ENCODE measurements around the gene MALAT1. TPM values are rescaled to one million over a fixed set of nuclear protein-coding genes. Genes with fewer than 3 reads are reported as not detected.
A peak's percentile ranks its signal among the peaks of the same experiment; 100 is the strongest.

Gene MALAT1
- total RNA-seq, 1 donor from 2014 or later, result 8,332 TPM

DNA sequence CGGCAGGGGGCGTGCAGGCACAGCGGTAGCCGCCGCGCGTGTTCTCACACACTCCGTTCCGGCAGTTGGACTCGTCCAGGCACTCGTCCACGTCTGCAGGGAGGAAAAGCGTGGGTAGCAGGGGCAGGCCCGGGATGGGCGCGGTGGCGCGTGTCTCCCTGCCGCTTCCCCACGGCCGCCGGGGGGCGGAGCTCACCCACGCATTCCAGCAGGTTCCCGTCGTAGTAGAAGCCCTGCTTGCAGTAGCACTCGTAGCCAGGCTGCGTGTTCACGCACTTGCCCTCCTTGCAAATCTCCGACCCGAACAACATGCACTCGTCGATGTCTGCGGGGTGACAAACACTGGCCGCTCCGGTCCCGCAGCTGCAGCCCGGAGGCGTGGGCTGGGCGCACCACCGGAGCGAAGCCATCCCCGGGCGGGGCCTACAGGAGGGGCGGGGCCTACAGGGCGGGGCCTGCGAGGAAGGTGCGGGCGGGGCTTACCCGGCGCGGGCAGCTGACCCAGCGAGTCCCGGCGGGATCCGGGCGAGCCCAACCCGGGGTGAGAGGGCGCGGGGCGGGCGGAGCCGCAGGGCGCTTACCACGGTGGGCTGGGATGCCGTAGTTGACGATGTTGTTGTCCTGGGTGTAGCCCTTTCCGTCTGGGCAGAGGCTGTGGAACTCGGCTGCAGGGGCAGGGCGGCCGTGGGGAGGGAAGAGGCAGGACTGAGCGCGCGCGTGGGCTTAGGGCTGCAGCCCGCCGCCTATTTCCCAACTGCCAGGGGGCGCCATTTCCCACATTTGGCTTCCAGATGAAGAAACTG, 41.6 kb downstream of the MALAT1 start:
- DNase-seq, result peak; percentile 90

DNA sequence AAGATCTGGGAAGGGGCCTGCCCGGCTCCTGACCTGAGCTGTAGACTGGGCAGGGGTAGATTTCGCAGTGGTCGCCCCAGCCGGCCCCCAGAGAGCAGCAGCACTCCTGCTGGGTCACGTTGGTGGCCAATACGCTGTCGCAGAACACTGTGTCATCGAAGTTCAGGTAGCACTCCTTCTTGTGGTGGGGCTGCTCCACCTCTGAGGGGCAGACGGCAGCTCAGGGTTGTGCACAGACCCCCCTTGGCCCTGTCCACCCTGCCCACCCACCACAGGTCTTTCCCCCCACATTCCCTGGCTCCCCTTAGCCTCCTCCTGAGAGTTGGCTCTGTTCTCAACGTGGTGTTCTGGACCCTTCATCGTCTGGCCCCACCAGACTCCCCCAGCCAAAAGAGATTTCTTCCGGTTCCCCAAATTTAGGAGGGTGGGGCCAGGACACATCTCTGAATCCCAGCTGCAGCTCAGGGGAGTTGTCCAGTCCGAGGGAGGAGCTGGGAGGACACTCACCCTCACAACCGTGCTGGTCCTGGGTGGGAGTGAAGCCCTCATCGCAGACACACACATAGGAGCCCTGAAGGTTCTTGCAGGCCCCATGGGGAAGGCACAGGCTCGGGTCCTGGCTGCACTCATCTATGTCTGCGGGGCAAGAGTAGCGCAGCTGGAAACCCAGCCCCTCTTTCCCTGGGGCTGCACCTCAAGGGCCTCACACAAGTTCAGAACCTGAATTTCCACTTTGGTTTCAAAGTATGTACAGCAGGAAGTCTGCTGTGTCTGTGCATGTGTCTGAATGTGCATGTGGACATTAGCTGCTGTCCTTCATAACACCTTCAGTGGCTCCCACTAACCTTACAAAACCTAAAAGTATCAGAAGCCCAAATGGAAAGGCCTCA, 42.5 kb downstream of the MALAT1 start:
- DNase-seq, result no peak

DNA sequence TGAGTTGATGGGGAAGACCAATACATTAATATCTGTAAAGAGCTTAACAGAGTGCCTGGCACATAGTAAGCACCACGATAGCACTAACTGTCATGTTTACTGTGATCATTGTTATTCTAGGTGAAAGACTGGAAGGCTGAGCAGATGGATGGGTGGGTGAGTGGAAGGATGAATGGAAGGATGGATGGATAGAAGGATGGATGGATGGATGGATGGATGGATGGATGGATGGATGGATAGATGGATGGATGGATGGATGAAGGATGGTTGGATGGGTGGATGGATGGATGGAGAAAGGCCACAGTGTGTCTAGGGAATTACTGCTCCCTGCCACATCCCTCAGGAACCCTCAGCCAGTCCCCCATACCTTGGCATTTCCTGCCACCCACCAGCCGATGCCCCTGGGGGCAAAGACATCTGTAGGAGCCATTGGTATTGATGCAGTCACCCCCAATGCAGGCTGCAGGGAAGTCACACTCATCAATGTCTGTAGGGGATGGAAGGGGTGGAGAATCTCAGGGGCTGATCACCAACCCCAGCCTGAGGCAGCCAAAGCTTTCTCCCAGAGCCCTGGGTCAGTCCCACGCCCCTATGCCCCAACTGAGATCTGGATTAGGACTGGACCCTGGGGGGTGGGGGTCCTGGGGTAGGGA, 44.0 kb downstream of the MALAT1 start:
- DNase-seq, result no peak

DNA sequence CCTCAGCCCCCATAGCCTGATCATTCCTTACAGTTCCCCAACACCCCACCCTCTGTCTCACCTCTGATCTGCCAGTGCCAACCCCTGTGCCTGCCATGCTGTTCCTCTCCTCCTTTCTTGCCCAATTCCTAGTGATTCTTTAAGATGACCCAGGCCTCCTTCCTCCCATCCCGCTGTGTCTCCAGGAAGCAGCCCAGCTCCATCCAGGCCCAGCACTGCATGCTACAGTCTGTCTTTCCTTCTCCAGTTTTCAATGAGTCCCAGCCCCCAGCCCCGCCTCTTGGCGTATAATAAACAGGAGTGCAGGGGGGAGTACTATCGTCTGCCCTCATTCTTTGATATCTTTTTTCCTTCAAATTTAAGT, 47.0 kb downstream of the MALAT1 start:
- no peak for DNase-seq

DNA sequence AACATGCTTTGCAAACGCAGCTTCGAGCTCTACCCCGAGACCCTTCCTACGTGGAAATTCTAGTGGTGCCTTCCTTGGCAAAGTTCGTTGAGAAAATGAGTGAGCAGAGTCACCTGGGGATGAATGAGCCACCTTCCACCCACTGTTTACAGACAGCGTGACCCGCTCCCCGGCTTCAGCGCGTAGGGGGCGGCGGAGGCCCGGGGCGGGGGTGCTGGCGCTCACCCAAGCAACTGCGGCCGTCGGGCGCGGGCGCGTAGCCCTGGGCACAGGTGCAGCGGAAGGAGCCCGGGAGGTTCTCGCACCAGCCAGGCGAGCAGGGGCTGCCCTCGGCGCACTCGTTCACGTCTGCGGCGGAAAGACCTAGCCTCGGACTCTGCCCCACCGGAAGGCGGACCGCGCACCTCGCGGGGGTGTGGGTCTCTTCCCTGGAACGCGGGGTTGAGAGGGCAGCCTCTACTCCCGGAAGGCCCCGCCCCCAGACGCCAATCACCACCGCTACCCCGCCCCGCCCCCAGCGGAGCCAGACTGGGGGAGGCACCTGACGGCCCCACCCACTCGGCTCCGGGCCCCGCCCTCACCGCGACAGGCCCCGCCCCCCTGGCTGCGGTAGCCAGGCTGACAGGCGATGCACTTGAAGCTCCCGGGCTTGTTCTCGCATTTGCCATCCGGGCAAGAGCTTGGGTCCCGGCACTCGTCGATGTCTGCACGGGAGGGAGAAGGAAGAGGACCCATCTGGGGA, 47.5 kb downstream of the MALAT1 start:
- peak; percentile 69 for DNase-seq

DNA sequence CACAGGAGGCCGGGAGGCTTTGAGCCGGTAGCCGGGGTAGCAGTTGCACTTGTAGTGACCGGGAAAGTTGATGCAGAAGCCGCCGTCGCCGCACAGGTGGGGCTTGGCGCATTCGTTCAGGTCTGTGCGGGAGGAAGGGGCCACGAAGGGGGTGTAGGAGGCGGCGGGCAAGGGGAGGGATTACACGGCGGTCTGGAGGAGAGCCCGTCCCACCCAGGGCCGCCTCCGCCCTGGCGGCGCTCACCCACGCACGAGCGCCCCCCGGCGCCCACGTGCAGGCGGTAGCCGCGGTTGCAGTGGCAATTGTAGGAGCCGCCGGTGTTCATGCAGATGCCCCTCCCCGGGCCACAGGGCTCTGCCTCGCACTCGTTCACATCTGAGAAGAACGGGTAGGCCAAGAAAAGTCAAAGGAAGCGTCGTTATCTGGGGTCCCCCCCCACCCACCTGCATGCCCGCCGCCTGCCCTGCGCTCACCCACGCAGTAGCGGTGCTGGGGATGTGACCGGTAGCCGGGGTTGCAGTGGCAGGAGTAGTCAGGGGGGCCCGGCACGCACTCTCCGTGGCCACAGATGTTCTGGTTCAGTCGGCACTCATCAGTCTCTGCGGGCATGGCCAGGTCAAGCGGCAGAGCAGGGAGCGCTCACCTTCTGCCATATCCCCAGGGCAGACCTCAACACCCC, 48.7 kb downstream of the MALAT1 start:
- no peak for DNase-seq

DNA sequence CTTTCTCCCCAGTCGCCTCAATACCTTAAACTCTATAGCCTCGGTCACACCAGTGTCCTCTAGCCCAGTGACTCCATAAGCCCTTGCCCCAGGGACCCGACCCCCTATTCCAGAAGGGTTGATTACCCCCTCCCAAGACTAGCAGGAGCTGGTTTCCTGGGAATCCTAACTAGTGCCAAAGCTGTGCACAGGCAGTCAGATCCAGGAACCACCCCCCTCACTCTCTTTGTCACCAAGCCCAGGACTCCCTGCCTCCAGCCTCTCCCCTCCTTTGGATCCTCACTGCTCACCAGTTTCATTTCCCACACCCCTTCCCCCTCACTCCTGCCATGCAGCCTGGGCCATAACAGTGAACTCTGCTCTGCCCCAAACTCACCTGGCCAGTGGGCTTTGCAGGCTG, 49.5 kb downstream of the MALAT1 start:
- no peak for DNase-seq

DNA sequence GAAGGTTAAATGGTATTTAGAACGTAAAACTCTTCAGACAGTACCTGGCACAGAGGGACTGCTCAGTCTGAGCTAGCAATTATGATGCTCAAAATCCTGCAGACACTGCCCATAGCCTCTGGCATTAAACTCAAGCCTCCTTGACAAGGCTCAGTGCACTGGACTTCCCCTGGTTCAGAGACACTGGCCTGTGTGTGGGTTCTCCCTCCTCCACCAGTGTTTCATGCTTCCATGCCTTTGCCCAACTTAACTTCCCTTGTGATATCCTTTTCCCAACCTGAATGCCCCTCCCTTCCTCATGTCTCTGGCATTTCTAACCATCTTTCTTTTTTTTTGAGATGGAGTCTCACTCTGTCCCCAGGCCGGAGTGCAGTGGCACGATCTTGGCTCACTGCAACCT, 50.3 kb downstream of the MALAT1 start:
- no peak for DNase-seq

DNA sequence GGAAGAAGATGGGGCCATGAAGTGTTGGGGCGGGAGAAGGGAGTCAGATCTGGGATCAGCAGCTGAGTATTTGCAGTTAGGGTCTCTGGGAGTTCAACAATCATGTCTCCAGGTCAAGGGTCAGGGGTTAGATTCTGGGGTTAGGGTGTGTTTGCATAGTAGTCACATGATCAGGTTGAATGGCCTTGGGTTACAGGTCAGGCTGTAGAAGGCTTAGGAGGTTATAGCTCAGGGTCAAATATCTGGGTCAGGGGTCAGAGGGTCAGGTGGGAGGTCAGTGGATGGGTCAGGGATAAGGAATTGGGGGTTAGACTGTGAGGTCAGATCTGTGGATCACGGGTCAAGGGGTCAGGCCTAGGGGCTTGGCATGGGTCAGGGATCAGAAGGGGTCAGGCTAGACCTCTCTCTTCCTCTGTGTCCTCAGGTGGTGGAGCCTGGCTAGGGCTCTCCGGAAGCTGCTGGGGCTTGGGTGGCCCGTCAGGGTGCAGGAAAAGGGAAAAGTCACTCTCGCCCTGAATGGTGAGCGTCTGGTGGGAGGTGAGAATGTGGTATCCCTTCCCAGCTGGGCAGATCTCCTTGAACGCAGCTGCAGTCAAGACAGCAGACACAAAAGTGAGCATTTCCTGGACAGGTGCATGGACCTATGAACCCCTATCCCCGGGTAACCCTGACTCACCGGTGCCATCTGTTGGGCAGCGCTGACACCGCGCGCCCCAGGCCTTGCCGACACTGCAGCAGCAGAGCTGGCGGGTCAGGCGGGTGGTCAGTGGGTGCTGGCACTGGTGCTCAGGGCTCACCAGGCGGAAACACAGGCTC, 52.9 kb downstream of the MALAT1 start:
- peak; percentile 72 for DNase-seq

DNA sequence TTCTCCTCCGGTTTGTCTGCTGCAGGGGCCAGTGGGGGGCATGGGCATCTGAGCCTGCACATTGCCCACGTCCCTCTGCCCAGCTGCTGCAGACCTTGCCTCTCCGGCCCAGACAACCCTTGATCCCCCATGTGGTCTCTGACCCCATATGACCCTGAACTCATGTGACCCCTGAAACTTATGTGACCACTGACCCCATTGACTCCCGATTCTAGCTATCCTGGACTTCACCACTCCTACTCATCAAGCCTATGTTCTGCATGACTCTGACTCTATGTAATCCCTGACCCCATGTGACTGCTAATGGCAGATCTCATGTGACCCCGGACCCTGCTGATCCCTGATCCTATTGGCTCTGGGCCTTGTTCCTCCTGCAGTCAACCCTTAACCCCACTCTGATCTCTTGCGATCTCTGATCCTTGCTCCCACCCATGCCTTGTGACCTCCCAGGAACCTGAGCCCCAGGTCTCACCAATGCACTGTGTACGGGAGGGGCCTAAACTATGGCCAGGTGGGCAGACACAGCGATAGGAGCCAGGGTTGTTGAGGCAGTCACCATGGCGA, 53.6 kb downstream of the MALAT1 start:
- DNase-seq, result no peak

DNA sequence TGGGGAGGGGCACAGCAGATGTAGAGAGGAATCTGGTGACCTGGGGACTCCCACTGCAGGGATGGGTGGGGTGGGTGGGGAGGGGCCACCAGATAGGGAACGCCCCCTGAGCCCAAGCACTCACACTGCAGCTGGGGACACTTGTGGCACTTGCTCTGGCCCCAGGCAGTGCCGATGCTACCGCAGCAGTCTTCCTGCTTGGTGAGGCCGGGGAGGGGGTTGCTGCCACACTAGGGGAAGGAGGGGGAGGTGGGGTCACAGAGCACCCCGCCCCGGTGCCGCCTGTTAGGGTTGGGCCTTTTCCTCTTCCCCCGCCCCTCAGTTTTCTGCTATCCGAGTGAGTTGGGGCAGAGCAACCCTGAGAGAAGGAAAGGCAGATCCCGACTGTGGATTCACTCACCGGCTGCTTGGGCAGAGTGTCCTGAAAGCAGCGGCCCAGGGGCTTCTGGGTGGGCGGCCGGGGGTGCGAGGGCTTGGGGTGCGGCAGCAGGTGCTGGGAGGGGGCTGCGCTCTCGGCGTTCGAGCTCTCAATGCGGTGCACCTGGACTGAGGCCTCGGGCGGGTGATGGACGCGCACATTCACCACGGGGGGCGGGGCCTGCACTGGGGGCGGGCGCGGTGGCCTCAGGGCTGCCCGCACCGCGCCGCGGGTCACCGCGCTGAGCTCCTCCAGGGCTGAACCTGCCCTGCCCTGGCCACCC, 54.6 kb downstream of the MALAT1 start:
- no peak for DNase-seq

DNA sequence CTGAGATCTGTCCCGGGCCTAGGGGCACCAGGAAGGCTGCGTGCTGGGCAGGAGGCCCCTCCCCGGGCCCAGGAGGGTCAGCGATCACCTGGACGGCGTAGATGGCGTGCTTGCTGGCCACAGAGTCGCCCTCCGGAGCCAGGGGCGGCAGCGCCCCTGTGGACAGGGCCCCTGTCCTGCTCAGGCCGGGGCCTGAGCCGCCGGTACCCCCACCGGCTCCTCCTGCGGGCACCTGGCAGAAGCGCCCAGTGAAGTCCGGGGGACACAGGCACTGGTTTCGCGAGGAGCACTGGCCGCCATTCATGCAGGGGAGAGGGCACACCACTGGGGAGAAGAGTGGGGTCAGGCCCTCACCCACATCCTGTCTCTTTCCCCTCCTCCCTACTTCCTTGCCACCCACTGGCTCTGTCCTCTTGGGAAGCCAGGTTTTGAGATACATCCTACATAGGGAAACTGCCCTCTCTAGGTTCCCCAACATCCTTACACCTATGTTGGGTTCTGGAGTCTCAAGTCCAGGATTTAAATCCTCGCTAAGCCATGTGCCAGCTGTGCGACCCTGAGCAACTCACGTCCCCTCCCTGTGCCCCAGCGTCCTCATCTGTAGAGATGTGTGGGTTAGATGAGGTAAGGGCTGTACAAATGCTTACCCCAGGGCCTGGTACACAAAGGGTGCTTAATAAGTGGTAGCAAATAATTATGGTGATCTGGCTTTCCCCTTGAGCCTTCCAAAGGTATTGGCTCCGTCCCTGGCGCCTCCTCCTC, 55.4 kb downstream of the MALAT1 start:
- no peak for DNase-seq

DNA sequence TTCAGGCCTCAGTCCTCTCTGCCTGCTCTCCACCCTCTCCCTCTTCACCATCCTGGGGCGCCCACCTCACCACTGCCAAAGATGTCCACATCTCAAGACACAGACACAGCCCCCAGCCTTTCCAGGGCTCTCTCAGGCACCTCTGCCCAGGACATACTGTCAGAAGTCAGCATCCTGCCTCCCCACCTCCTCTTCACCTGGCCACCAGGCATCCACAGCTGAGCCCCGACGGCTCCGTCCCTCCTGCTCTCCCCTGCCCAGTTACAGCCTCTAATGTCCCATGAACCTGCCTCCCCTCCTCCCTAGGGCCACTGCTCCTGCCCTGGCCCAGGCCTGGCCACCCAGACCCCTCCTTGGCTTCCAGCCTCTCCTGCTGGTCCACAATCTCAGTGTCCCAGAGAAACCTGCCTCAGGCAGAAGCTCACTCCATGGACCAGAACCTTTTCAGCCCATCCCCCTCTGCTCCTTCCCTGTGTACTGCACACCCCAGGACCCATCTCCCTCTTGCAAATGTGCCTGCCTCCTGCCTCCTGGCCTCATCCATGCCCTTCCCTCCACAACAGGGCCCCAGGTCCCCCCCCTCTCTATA, 56.1 kb downstream of the MALAT1 start:
- DNase-seq, result no peak

DNA sequence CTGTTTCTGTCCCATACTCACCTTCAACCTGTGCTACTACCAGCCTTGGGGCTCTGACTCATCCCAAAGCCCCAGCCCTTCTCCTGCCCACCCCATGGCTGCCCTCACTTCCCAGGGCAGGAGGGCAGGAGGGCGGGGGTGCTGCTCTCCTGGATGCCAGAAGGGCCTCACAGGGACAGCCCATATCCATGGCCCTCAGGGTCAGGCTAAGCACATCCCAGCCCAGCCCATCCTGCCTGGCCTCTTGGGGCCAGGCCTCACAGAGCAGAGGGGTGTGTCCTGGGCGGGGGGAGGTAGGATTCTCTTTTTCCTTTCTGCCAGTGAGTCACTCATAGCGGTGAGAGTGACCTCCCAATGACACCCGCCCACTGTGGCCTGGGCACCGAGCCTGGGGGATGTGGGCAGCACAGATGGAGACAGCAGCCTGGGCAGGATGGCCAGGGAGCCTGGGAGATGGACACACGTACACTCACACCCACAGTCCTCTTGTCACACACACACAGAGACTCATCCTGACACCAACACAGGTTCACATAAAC, 56.9 kb downstream of the MALAT1 start:
- peak; percentile 51 for DNase-seq
